GM12878 (cell line): ENCODE results near the gene NRSN2. TPM values are rescaled to one million over a fixed set of nuclear protein-coding genes. Genes with fewer than 3 reads are reported as not detected.

Experiments used
- BCL11A ChIP-seq: IDR thresholded peaks from 2 replicates; pipeline ENCODE4 v1.6.1; 2011; ENCODE audit warnings: low read depth, low read length
- CBX3 ChIP-seq: fragments of 200-600 bp; sonication (generic); IDR thresholded peaks from 2 replicates; pipeline ENCODE4 v1.6.1; 2016; ENCODE audit warnings: low read depth, borderline replicate concordance
- EED ChIP-seq: sonication (generic); IDR thresholded peaks from 2 replicates; pipeline ENCODE4 v1.6.1; 2016; ENCODE audit warnings: antibody characterized with exemption, low read depth
- EP300 ChIP-seq, 2 experiments: fragments of 150-350 bp in 1 of 2; IDR thresholded peaks; 2 replicates each; pipeline ENCODE4 v1.6.1; 2011 to 2012; ENCODE audit warnings: low read depth in 2 of 2, low read length in 2 of 2, borderline replicate concordance in 1 of 2, improper control_type of control experiment in 1 of 2, inconsistent platforms in 1 of 2; ENCODE audit not compliant: control insufficient read depth in 1 of 2
- FOXM1 ChIP-seq: IDR thresholded peaks from 2 replicates; pipeline ENCODE4 v1.6.1; 2012; ENCODE audit warnings: low read depth, mild to moderate bottlenecking, inconsistent platforms, low read length, moderate library complexity
- GATAD2B ChIP-seq: fragments of 450-650 bp; conservative IDR thresholded peaks from 2 replicates; pipeline ENCODE4 v1.6.1; 2017; ENCODE audit warnings: low read depth, mild to moderate bottlenecking, moderate library complexity
- IKZF2 ChIP-seq, 2 experiments: fragments of 450-650 bp; IDR thresholded peaks; 2 replicates each; pipeline ENCODE4 v1.6.1; 2017; ENCODE audit warnings: mild to moderate bottlenecking in 2 of 2, moderate library complexity in 2 of 2
- NFXL1 ChIP-seq: fragments of 450-650 bp; IDR thresholded peaks from 2 replicates; pipeline ENCODE4 v1.6.1; 2017; ENCODE audit warnings: antibody characterized with exemption, mild to moderate bottlenecking, borderline replicate concordance
- NR2F1 ChIP-seq: fragments of 450-650 bp; conservative IDR thresholded peaks from 2 replicates; pipeline ENCODE4 v1.6.1; 2017; ENCODE audit warnings: mild to moderate bottlenecking
- NRF1 ChIP-seq: conservative IDR thresholded peaks from 2 replicates; pipeline ENCODE4 v1.6.1; 2011; ENCODE audit warnings: mild to moderate bottlenecking, low read depth, low read length, improper control_type of control experiment
- RB1 ChIP-seq: fragments of 450-650 bp; formaldehyde crosslinking; IDR thresholded peaks from 2 replicates; pipeline ENCODE4 v1.6.1; 2017; ENCODE audit warnings: mild to moderate bottlenecking, borderline replicate concordance
- RBBP5 ChIP-seq: fragments of 200-600 bp; sonication (generic); conservative IDR thresholded peaks from 2 replicates; pipeline ENCODE4 v1.6.1; 2016
- RFX5 ChIP-seq: IDR thresholded peaks from 2 replicates; pipeline ENCODE4 v1.6.1; 2011; ENCODE audit warnings: low read depth, low read length, improper control_type of control experiment
- SREBF1 ChIP-seq: IDR thresholded peaks from 2 replicates; pipeline ENCODE4 v1.6.1; 2012; ENCODE audit warnings: mild to moderate bottlenecking, low read length
- SUPT20H ChIP-seq: IDR thresholded peaks from 2 replicates; pipeline ENCODE4 v1.6.1; 2011; ENCODE audit warnings: low read depth, mild to moderate bottlenecking, low read length, moderate library complexity, borderline replicate concordance; ENCODE audit not compliant: control insufficient read depth
- YBX1 ChIP-seq: fragments of 450-650 bp; IDR thresholded peaks from 2 replicates; pipeline ENCODE4 v1.6.1; 2016; ENCODE audit warnings: antibody characterized with exemption
- ZSCAN29 ChIP-seq: fragments of 450-650 bp; IDR thresholded peaks from 2 replicates; pipeline ENCODE4 v1.6.1; 2017; ENCODE audit warnings: mild to moderate bottlenecking, moderate library complexity
- ZZZ3 ChIP-seq: IDR thresholded peaks from 2 replicates; pipeline ENCODE4 v1.6.1; 2011; ENCODE audit warnings: low read depth; ENCODE audit not compliant: control insufficient read depth, insufficient read length
- polyA plus RNA-seq, 11 experiments: library from polyadenylated mRNA; depleted of rRNA in 4 of 11; unstranded in 6 of 11; stranded (reverse) in 5 of 11; fragments of >200 nt; fragmentation: Nextera tagmentation in 4 of 11; fragmentation: Illumina TruSeq in 1 of 11; extraction: Ambion mirVana in 4 of 11; extraction: Trizol in 1 of 11; gene quantifications; 1 replicate in 1 of 11; 2 replicates in 10 of 11; pipeline versions ENCODE4 v1.2.1 to v1.2.3, GENCODE V29; 2011 to 2016; ENCODE audit warnings: inconsistent platforms in 2 of 11, missing spikeins in 2 of 11, low read depth in 1 of 11
- total RNA-seq, 4 experiments: library from RNA; depleted of rRNA in 3 of 4; stranded (reverse); fragments of >200 nt in 3 of 4; fragmentation: Illumina TruSeq in 1 of 4; extraction: Trizol in 1 of 4; gene quantifications; 2 replicates each; pipeline versions ENCODE4 v1.2.1 to v1.2.3, GENCODE V29; 2013 to 2021
- TF ChIP-seq, protein P1 (sequence below): IDR thresholded peaks from 2 replicates; pipeline ENCODE4 v1.6.1; 2012; ENCODE audit warnings: low read depth, low read length, improper control_type of control experiment
- TF ChIP-seq, protein P2 (sequence below): IDR thresholded peaks from 2 replicates; pipeline ENCODE4 v1.6.1; 2012; ENCODE audit warnings: improper control_type of control experiment, low read depth, low read length; ENCODE audit not compliant: insufficient replicate concordance
- TF ChIP-seq, protein P3 (sequence below), 3 experiments: IDR thresholded peaks in 2 of 3; conservative IDR thresholded peaks in 1 of 3; 2 replicates each; pipeline ENCODE4 v1.5.1; 2011; ENCODE audit warnings: low read depth in 3 of 3, low read length in 3 of 3, mild to moderate bottlenecking in 3 of 3, control low read depth in 2 of 3, moderate library complexity in 2 of 3, inconsistent platforms in 1 of 3, mixed read lengths in 1 of 3; ENCODE audit not compliant: control insufficient read depth in 2 of 3, insufficient read depth in 1 of 3; ENCODE audit errors: extremely low read depth in 1 of 3
- TF ChIP-seq, protein P4 (sequence below): fragments of 450-650 bp; IDR thresholded peaks from 2 replicates; pipeline ENCODE4 v1.6.1; 2017; ENCODE audit warnings: borderline replicate concordance

NRSN2 gene
- total and polyA plus RNA-seq, 10 of the 15 experiments (the other 5 are each of a cell fraction or from before 2014, with no cell fraction given), result 6.2 to 32.4 (median 13.0) TPM

DNA sequence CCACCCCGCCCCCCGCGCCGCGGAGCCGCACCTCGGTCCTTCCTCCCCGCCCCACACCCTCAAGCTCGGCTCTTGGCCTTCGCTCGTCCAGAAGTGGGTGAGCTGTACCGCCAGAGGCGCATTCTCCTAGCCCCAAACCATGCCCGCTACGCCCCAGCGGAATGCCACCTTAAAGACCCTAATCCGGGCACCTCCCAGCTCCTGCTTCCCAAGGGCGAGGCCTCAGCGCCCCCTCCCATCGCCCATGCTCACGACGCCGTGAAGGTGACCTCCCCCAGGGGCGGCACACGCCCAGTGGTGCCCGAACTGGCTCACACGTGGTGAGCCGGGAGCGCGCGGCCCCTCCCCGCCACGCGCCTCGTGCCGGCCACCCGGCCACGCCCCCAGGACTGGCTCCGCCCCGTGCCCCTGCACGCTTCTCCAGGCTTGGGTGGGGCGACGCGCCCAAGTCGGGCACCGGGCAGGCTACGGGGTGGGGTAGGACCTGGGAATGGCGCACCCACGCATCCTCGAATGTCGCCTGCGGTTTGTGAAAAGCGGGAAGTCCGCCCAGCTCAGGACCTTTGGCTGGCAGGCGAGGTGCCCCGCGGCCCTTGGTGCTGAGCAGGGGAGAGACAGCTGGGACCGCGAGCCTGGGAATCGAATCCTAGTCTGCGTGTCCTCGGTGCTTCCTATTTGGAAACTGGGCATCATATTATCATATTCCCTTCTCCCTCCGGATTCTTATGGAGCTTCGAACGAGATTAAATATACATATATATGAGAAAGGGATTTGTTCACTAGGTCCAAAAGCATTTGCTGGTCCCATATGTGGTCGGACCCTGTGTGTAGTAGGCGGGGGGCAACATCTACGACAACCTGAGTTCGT is 22.5 kb upstream of the NRSN2 start (continued):
- TF ChIP-seq BCL11A (no peak), EP300 (IDR thresholded peaks at IDR 0.05; ENCODE audit: borderline replicate concordance in 1 of 2, control insufficient read depth in 1 of 2, low read depth in 2 of 2, low read length in 2 of 2) (no peak), RBBP5 (no peak), NR2F1 (peak; percentile 68), ZSCAN29 (no peak), NRF1 (no peak), NFXL1 (no peak), GATAD2B (peak; percentile 89), RB1 (no peak; the same call in 1 of the 2 replicates), YBX1 (no peak), SUPT20H (no peak), SREBF1 (no peak), CBX3 (no peak), ZZZ3 (no peak), EED (peak; percentile 22; the same call in 1 of the 2 replicates), FOXM1 (no peak), RFX5 (0 out of 2 replicates have a peak, but pooled peaks have one; percentile 58), IKZF2 (IDR thresholded peaks at IDR 0.05) (peak; percentile 61 to 70; a peak in 3 of 4 replicates)
- TF ChIP-seq, protein P1, sequence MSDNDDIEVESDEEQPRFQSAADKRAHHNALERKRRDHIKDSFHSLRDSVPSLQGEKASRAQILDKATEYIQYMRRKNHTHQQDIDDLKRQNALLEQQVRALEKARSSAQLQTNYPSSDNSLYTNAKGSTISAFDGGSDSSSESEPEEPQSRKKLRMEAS, result peak; percentile 95
- TF ChIP-seq, protein P2, sequence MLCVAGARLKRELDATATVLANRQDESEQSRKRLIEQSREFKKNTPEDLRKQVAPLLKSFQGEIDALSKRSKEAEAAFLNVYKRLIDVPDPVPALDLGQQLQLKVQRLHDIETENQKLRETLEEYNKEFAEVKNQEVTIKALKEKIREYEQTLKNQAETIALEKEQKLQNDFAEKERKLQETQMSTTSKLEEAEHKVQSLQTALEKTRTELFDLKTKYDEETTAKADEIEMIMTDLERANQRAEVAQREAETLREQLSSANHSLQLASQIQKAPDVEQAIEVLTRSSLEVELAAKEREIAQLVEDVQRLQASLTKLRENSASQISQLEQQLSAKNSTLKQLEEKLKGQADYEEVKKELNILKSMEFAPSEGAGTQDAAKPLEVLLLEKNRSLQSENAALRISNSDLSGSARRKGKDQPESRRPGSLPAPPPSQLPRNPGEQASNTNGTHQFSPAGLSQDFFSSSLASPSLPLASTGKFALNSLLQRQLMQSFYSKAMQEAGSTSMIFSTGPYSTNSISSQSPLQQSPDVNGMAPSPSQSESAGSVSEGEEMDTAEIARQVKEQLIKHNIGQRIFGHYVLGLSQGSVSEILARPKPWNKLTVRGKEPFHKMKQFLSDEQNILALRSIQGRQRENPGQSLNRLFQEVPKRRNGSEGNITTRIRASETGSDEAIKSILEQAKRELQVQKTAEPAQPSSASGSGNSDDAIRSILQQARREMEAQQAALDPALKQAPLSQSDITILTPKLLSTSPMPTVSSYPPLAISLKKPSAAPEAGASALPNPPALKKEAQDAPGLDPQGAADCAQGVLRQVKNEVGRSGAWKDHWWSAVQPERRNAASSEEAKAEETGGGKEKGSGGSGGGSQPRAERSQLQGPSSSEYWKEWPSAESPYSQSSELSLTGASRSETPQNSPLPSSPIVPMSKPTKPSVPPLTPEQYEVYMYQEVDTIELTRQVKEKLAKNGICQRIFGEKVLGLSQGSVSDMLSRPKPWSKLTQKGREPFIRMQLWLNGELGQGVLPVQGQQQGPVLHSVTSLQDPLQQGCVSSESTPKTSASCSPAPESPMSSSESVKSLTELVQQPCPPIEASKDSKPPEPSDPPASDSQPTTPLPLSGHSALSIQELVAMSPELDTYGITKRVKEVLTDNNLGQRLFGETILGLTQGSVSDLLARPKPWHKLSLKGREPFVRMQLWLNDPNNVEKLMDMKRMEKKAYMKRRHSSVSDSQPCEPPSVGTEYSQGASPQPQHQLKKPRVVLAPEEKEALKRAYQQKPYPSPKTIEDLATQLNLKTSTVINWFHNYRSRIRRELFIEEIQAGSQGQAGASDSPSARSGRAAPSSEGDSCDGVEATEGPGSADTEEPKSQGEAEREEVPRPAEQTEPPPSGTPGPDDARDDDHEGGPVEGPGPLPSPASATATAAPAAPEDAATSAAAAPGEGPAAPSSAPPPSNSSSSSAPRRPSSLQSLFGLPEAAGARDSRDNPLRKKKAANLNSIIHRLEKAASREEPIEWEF, result no peak
- TF ChIP-seq, protein P3, sequence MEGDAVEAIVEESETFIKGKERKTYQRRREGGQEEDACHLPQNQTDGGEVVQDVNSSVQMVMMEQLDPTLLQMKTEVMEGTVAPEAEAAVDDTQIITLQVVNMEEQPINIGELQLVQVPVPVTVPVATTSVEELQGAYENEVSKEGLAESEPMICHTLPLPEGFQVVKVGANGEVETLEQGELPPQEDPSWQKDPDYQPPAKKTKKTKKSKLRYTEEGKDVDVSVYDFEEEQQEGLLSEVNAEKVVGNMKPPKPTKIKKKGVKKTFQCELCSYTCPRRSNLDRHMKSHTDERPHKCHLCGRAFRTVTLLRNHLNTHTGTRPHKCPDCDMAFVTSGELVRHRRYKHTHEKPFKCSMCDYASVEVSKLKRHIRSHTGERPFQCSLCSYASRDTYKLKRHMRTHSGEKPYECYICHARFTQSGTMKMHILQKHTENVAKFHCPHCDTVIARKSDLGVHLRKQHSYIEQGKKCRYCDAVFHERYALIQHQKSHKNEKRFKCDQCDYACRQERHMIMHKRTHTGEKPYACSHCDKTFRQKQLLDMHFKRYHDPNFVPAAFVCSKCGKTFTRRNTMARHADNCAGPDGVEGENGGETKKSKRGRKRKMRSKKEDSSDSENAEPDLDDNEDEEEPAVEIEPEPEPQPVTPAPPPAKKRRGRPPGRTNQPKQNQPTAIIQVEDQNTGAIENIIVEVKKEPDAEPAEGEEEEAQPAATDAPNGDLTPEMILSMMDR (IDR thresholded peaks at IDR 0.05 in 2 of 3, conservative IDR thresholded peaks at IDR 0.05 in 1 of 3; ENCODE audit: control insufficient read depth in 2 of 3, extremely low read depth in 1 of 3, insufficient read depth in 1 of 3, low read depth in 3 of 3, low read length in 3 of 3), result peak; percentile 18 to 43 (median 30); a peak in 5 of 6 replicates
- TF ChIP-seq, protein P4, sequence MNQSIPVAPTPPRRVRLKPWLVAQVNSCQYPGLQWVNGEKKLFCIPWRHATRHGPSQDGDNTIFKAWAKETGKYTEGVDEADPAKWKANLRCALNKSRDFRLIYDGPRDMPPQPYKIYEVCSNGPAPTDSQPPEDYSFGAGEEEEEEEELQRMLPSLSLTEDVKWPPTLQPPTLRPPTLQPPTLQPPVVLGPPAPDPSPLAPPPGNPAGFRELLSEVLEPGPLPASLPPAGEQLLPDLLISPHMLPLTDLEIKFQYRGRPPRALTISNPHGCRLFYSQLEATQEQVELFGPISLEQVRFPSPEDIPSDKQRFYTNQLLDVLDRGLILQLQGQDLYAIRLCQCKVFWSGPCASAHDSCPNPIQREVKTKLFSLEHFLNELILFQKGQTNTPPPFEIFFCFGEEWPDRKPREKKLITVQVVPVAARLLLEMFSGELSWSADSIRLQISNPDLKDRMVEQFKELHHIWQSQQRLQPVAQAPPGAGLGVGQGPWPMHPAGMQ, result no peak
